Retinal pigment epithelial cell (primary cell): ENCODE measurements around the gene AXL.
A peak's percentile ranks its signal among the peaks of the same experiment; 100 is the strongest.
"Not testable (repeated sequence)": the region's sequence is repeated elsewhere in the genome, so short reads cannot be mapped to it uniquely, and the experiment has no call there.

Experiments
- DNase-seq: peaks from one replicate; pipeline ENCODE4 v3.0.0-alpha.2; 2010; ENCODE audit warnings: low read depth
- H3K4me3 ChIP-seq: 2 replicates; pipeline ENCODE4 v1.5.1; 2011; ENCODE audit warnings: mild to moderate bottlenecking, low read length, control low read depth, moderate library complexity
- CTCF ChIP-seq: conservative IDR thresholded peaks from 2 replicates; pipeline ENCODE4 v1.5.1; 2011; ENCODE audit warnings: low read depth, low read length, control low read depth, inconsistent platforms

Gene AXL

GRCh38 chr19:41223431-41224234 is 4.6 kb downstream of the AXL start:
- DNase-seq: peak; percentile 89
- H3K4me3 ChIP-seq: peak overlapping the region; percentile 23
- TF ChIP-seq CTCF: no peak

- no peak overlapping the region for H3K4me3 ChIP-seq
- no peak for TF ChIP-seq CTCF
- no peak for DNase-seq
Observed at GRCh38 chr19:41224632-41225031, 5.6 kb downstream of the AXL start.

GRCh38 chr19:41225238-41226052 is 6.4 kb downstream of the AXL start:
- no peak for TF ChIP-seq CTCF
- H3K4me3 ChIP-seq: peak overlapping the region; percentile 14
- peak; percentile 95 for DNase-seq

- peak; percentile 65 for DNase-seq
- peak overlapping the region; percentile 30 for H3K4me3 ChIP-seq
- TF ChIP-seq CTCF: no peak
Observed at GRCh38 chr19:41226053-41226873, 7.2 kb downstream of the AXL start.

- peak overlapping the region; percentile 30 for H3K4me3 ChIP-seq
- TF ChIP-seq CTCF: no peak
- no peak for DNase-seq
Observed at GRCh38 chr19:41226874-41227390, 7.9 kb downstream of the AXL start.

GRCh38 chr19:41228486-41228885 is 9.5 kb downstream of the AXL start:
- no peak for DNase-seq
- no peak overlapping the region for H3K4me3 ChIP-seq
- TF ChIP-seq CTCF: no peak

GRCh38 chr19:41229338-41229737 is 10.3 kb downstream of the AXL start:
- H3K4me3 ChIP-seq, DNase-seq: not testable (repeated sequence)
